Panc1 (cell line): ENCODE measurements around the gene ADTRP.

Experiments
- SIN3A ChIP-seq: IDR thresholded peaks from 2 replicates; pipeline ENCODE4 v1.6.1; 2012; ENCODE audit warnings: low read depth, mild to moderate bottlenecking, low read length, moderate library complexity, borderline replicate concordance; ENCODE audit not compliant: insufficient read depth
- TF ChIP-seq, protein P1 (sequence below): fragments of 450-650 bp; IDR thresholded peaks from 2 replicates; pipeline ENCODE4 v1.5.1; 2017; ENCODE audit warnings: mild to moderate bottlenecking

DNA sequence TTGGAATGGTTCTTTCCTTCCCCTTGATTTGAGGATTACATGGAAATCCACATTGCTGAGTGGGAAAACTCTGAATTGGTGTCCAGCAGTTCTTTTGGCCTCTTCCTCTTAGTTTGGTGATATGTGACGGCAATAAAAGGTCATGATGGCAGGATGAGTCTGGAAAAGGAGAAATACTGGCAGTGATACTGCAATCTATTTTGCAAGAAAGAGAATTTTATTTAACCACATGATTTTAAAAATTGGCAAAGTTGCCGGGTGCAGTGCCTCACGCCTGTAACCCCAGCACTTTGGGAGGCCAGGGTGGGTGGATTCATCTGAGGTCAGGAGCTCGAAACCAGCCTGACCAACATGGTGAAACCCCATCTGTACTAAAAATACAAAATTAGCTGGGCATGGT, 73.1 kb downstream of the ADTRP start:
- TF ChIP-seq, protein P1, sequence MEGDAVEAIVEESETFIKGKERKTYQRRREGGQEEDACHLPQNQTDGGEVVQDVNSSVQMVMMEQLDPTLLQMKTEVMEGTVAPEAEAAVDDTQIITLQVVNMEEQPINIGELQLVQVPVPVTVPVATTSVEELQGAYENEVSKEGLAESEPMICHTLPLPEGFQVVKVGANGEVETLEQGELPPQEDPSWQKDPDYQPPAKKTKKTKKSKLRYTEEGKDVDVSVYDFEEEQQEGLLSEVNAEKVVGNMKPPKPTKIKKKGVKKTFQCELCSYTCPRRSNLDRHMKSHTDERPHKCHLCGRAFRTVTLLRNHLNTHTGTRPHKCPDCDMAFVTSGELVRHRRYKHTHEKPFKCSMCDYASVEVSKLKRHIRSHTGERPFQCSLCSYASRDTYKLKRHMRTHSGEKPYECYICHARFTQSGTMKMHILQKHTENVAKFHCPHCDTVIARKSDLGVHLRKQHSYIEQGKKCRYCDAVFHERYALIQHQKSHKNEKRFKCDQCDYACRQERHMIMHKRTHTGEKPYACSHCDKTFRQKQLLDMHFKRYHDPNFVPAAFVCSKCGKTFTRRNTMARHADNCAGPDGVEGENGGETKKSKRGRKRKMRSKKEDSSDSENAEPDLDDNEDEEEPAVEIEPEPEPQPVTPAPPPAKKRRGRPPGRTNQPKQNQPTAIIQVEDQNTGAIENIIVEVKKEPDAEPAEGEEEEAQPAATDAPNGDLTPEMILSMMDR: no peak
- TF ChIP-seq SIN3A: no peak
